ENCODE results near the gene BTG1.
A peak's percentile ranks its signal among the peaks of the same experiment; 100 is the strongest.

Gene BTG1

DNA sequence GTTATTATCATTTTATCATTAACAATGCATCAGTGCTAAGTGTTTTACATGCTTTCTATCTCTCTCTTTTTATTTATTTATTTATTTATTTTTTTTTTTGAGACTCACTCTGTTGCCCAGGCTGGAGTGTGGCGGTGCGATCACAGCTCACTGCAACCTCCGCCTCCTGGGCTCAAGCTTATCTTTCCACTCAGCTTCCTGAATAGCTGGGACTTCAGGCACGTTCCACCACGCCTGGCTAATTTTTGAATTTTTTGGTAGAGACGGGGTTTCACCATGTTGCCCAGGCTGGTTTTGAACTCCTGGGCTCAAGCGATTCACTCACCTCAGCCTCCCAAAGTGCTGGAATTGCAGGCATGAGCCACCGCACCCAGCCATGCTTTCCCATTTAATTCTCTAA lies 3.9 kb upstream of the BTG1 start:
- Histone ChIP-seq H2AFZ (ENCODE audit: low read length) (no peak overlapping the region), H3K4me3 (ENCODE audit: low read depth, low read length, poor library complexity, severe bottlenecking) (peak overlapping the region; percentile 94), H3K4me1 (ENCODE audit: insufficient read depth, low read length, severe bottlenecking) (peaks cover 33% of the 10 kb centered on the region), H3K9ac (ENCODE audit: low read length) (no peak overlapping the region; the same call in 1 of the 2 replicates), H3K36me3 (ENCODE audit: insufficient read depth, low read length) (peaks cover 19% of the 10 kb centered on the region; the same call in 1 of the 2 replicates), H3K79me2 (ENCODE audit: insufficient read depth, low read length) (peaks cover 21% of the 10 kb centered on the region), H3K9me3 (ENCODE audit: low read length) (no peaks in the 10 kb centered on the region), H3K9me2 (ENCODE audit: low read depth, low read length) (no peaks in the 10 kb centered on the region), H4K20me1 (ENCODE audit: insufficient read depth, low read length) (no peaks in the 10 kb centered on the region), H3F3A (ENCODE audit: insufficient read depth, low read length) (no peaks in the 10 kb centered on the region; the same call in 1 of the 2 replicates), H3K27me3 (ENCODE audit: insufficient read depth, low read length) (no peaks in the 10 kb centered on the region), H3K4me2 (ENCODE audit: low read length) (peak overlapping the region; percentile 96), H3K27ac (ENCODE audit: low read depth, low read length, poor library complexity, severe bottlenecking) (peak overlapping the region; percentile 92)
- TF ChIP-seq EZH2 (IDR thresholded peaks at IDR 0.05; ENCODE audit: borderline replicate concordance, low read length) = no peak
- TF ChIP-seq, protein P1, sequence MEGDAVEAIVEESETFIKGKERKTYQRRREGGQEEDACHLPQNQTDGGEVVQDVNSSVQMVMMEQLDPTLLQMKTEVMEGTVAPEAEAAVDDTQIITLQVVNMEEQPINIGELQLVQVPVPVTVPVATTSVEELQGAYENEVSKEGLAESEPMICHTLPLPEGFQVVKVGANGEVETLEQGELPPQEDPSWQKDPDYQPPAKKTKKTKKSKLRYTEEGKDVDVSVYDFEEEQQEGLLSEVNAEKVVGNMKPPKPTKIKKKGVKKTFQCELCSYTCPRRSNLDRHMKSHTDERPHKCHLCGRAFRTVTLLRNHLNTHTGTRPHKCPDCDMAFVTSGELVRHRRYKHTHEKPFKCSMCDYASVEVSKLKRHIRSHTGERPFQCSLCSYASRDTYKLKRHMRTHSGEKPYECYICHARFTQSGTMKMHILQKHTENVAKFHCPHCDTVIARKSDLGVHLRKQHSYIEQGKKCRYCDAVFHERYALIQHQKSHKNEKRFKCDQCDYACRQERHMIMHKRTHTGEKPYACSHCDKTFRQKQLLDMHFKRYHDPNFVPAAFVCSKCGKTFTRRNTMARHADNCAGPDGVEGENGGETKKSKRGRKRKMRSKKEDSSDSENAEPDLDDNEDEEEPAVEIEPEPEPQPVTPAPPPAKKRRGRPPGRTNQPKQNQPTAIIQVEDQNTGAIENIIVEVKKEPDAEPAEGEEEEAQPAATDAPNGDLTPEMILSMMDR (IDR thresholded peaks at IDR 0.05; ENCODE audit: low read length) = no peak

DNA sequence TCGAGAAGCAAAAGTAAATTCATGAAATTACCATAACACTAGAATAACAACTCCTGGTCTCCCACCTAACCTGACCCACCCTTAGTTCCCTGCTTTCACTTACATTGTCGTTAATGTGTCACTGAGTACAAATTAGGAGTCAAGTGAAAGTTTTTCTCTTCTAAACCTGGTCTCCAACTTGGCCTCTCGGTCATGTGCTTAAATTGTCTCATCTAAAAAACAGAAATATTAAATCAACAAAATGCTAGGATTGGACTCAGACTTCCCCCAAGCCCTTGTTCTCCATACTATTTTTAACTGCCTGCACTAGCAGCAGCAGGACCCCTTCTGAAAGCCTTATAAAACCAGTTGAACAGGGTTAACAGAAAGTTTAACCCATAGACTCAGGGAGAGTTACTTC lies 1.8 kb upstream of the BTG1 start:
- Histone ChIP-seq H3K4me3 (ENCODE audit: low read depth, low read length, poor library complexity, severe bottlenecking) (peak overlapping the region; percentile 94), H3K79me2 (ENCODE audit: insufficient read depth, low read length) (peaks cover 42% of the 10 kb centered on the region), H3K9ac (ENCODE audit: low read length) (peak overlapping the region; percentile 96), H4K20me1 (ENCODE audit: insufficient read depth, low read length) (no peaks in the 10 kb centered on the region), H3K9me2 (ENCODE audit: low read depth, low read length) (no peaks in the 10 kb centered on the region), H3K4me1 (ENCODE audit: insufficient read depth, low read length, severe bottlenecking) (peaks cover 47% of the 10 kb centered on the region), H3K36me3 (ENCODE audit: insufficient read depth, low read length) (peaks cover 39% of the 10 kb centered on the region), H3K27me3 (ENCODE audit: insufficient read depth, low read length) (no peaks in the 10 kb centered on the region), H2AFZ (ENCODE audit: low read length) (no peak overlapping the region), H3K9me3 (ENCODE audit: low read length) (no peaks in the 10 kb centered on the region), H3K4me2 (ENCODE audit: low read length) (peak overlapping the region; percentile 96), H3F3A (ENCODE audit: insufficient read depth, low read length) (no peaks in the 10 kb centered on the region; the same call in 1 of the 2 replicates), H3K27ac (ENCODE audit: low read depth, low read length, poor library complexity, severe bottlenecking) (peak overlapping the region; percentile 92)
- TF ChIP-seq, protein P1 (IDR thresholded peaks at IDR 0.05; ENCODE audit: low read length) = no peak
- no peak for TF ChIP-seq EZH2 (IDR thresholded peaks at IDR 0.05; ENCODE audit: borderline replicate concordance, low read length)

DNA sequence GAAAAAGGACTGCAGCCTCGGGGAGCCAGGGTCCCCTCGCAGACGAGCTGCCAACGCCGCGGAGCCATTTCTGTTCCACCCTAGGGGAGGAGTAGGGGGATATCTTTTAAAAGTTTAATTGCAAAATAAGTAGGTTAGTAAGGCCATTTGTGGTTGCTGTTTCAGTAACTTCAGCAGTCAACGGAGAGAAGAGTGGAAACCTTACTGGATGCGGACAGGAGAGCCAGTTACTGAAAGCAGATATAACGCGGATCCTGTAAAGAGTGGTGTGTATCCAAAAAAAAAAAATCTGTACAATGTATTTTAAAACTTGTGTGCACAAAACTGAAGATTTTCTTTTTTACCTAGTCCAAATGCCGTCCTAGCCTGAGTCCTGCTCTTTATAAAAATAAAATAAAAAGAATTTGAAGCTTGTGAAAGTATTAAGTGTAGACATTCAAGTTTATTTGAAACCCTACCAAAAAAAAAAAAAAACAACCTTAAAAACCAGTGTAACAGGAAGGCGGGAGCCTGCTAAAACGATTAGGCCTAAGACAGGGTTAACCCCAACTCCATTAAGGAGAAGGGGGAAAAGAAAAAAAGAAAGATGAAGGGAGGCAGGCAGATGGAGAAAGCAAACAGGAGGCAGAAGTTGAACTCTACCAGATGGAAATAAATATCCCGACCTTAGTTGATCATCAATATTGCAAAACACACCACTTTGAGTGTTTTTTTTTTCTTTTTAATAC lies 1.0 kb upstream of the BTG1 start:
- peaks cover 45% of the 10 kb centered on the region for H3K36me3 ChIP-seq (ENCODE audit: insufficient read depth, low read length)
- TF ChIP-seq, protein P1 (IDR thresholded peaks at IDR 0.05; ENCODE audit: low read length) = no peak
- no peak for TF ChIP-seq EZH2 (IDR thresholded peaks at IDR 0.05; ENCODE audit: borderline replicate concordance, low read length)

More for the DNA sequence above, 1.0 kb upstream of the BTG1 start:
- Histone ChIP-seq H2AFZ (ENCODE audit: low read length) (no peak overlapping the region), H3K27me3 (ENCODE audit: insufficient read depth, low read length) (no peaks in the 10 kb centered on the region), H3K4me2 (ENCODE audit: low read length) (peak overlapping the region; percentile 96), H3K79me2 (ENCODE audit: insufficient read depth, low read length) (peaks cover 50% of the 10 kb centered on the region), H3K9me3 (ENCODE audit: low read length) (no peaks in the 10 kb centered on the region), H3K9ac (ENCODE audit: low read length) (peak overlapping the region; percentile 96), H3K9me2 (ENCODE audit: low read depth, low read length) (no peaks in the 10 kb centered on the region), H3K4me3 (ENCODE audit: low read depth, low read length, poor library complexity, severe bottlenecking) (peak overlapping the region; percentile 94), H3K4me1 (ENCODE audit: insufficient read depth, low read length, severe bottlenecking) (peaks cover 53% of the 10 kb centered on the region), H4K20me1 (ENCODE audit: insufficient read depth, low read length) (no peaks in the 10 kb centered on the region), H3F3A (ENCODE audit: insufficient read depth, low read length) (no peaks in the 10 kb centered on the region; the same call in 1 of the 2 replicates), H3K27ac (ENCODE audit: low read depth, low read length, poor library complexity, severe bottlenecking) (peak overlapping the region; percentile 92)
